Activated naive CD4-positive, alpha-beta T cell (primary cell): ENCODE results near the gene POTEB2.
"Not testable (repeated sequence)": the region's sequence is repeated elsewhere in the genome, so short reads cannot be mapped to it uniquely, and the experiment has no call there.

Experiments used
- DNase-seq, 4 experiments: peaks; one replicate each; lab custom pipeline; 2025; lab: John Stamatoyannopoulos, UW

The POTEB2 gene

GRCh38 chr15:20866214-20866613 is at the start of gene POTEB2:
Gene POTEB2 (minus strand): TSS chr15:20866314. CDS start chr15:20866281, 33 bp downstream.
- not testable (repeated sequence) for DNase-seq

- DNase-seq = not testable (repeated sequence)
Observed at GRCh38 chr15:20879916-20880315, 13.8 kb upstream of the POTEB2 start.

GRCh38 chr15:20878464-20878863 is 12.3 kb upstream of the POTEB2 start:
- not testable (repeated sequence) for DNase-seq

- DNase-seq = not testable (repeated sequence)
Observed at GRCh38 chr15:20877819-20878218, 11.7 kb upstream of the POTEB2 start.
